B cell (primary cell): ENCODE data around the gene MYLK3. TPM values are rescaled to one million over a fixed set of nuclear protein-coding genes. Genes with fewer than 3 reads are reported as not detected.
"Not testable (repeated sequence)": the region's sequence is repeated elsewhere in the genome, so short reads cannot be mapped to it uniquely, and the experiment has no call there.

ENCODE experiments used
- ATAC-seq: fragments of 200-7000 bp; cut with Tn5 transposase; one replicate; pipeline ENCODE4 v1.10.0; 2021; ENCODE audit warnings: low read depth, mild to moderate bottlenecking, moderate number of reproducible peaks, moderate library complexity
- CTCF ChIA-PET: fragments of 350-600 bp; sonication (Branson Sonifier 250); formaldehyde crosslinking; loops from one replicate; lab custom pipeline; 2021; ENCODE audit warnings: antibody characterized with exemption, inconsistent platforms; lab: Charles Lee
- POLR2A ChIA-PET: fragments of 350-600 bp; sonication (Branson Sonifier 250); formaldehyde crosslinking; loops from one replicate; lab custom pipeline; 2021; ENCODE audit warnings: antibody characterized with exemption; lab: Charles Lee
- DNase-seq: peaks from one replicate; pipeline ENCODE4 v3.0.0; 2013
- H2AFZ ChIP-seq: 2 replicates; pipeline ENCODE4 v1.6.1; 2012; ENCODE audit warnings: mild to moderate bottlenecking, low read depth, low read length; ENCODE audit not compliant: insufficient read depth, poor library complexity, severe bottlenecking
- H3K27ac ChIP-seq, 2 donors: 1 replicate in 1 of 2; 2 replicates in 1 of 2; pipeline ENCODE4 v1.5.1; 2012 to 2013; ENCODE audit warnings: low read length in 2 of 2, mild to moderate bottlenecking in 2 of 2, moderate library complexity in 1 of 2
- H3K27me3 ChIP-seq, 4 experiments: fragments of 200-600 bp in 1 of 4; sonication (generic) in 1 of 4; replicated peaks in 1 of 4; 1 replicate in 2 of 4; 2 replicates in 2 of 4; pipeline versions ENCODE4 v1.6.1 to v1.7.0; 2013 to 2016; ENCODE audit warnings: low read length in 3 of 4, mild to moderate bottlenecking in 2 of 4, mixed read lengths in 1 of 4, moderate library complexity in 1 of 4; ENCODE audit not compliant: insufficient read depth in 4 of 4, control insufficient read depth in 3 of 4; ENCODE audit errors: control extremely low read depth in 1 of 4
- H3K36me3 ChIP-seq, 2 experiments: replicated peaks in 1 of 2; 1 replicate in 1 of 2; 2 replicates in 1 of 2; pipeline versions ENCODE4 v1.6.1 to v1.7.1; 2013; ENCODE audit warnings: low read length in 1 of 2; ENCODE audit not compliant: insufficient read depth in 2 of 2, control insufficient read depth in 1 of 2; ENCODE audit errors: control extremely low read depth in 1 of 2, extremely low read depth in 1 of 2
- H3K4me1 ChIP-seq, 2 donors: fragments of 200-600 bp in 1 of 2; sonication (generic) in 1 of 2; 1 replicate in 1 of 2; 2 replicates in 1 of 2; pipeline versions ENCODE4 v1.5.1 to v1.6.1; 2013 to 2017; ENCODE audit warnings: low read length in 2 of 2; ENCODE audit not compliant: control insufficient read depth in 2 of 2, insufficient read depth in 2 of 2
- H3K4me2 ChIP-seq: replicated peaks from 2 replicates; pipeline ENCODE3; 2012; ENCODE audit warnings: mild to moderate bottlenecking, low read depth, low read length; ENCODE audit not compliant: poor library complexity, severe bottlenecking
- H3K4me3 ChIP-seq, 5 experiments: fragments of 200-600 bp in 1 of 5; sonication (generic) in 1 of 5; 1 replicate in 3 of 5; 2 replicates in 2 of 5; pipeline versions ENCODE4 v1.5.1 to v1.7.0; 2011 to 2016; ENCODE audit warnings: low read length in 4 of 5, mild to moderate bottlenecking in 4 of 5, low read depth in 2 of 5, control low read depth in 1 of 5, moderate library complexity in 1 of 5; ENCODE audit not compliant: insufficient read depth in 1 of 5; ENCODE audit errors: control extremely low read depth in 1 of 5, extremely low read depth in 1 of 5
- H3K79me2 ChIP-seq: fragments of 200-600 bp; sonication (generic); one replicate; pipeline ENCODE4 v1.6.0; 2016; ENCODE audit warnings: low read length; ENCODE audit not compliant: control insufficient read depth, insufficient read depth
- H3K9ac ChIP-seq: fragments of 200-600 bp; sonication (generic); 2 replicates; pipeline ENCODE4 v1.6.1; 2017; ENCODE audit warnings: mild to moderate bottlenecking, low read length, moderate library complexity
- H3K9me3 ChIP-seq, 3 donors: one replicate each; pipeline versions ENCODE4 v1.6.1 to v1.7.1; 2013; ENCODE audit warnings: low read length in 2 of 3; ENCODE audit not compliant: control insufficient read depth in 2 of 3, insufficient read depth in 1 of 3; ENCODE audit errors: control extremely low read depth in 1 of 3
- H4K20me1 ChIP-seq: 2 replicates; pipeline ENCODE4 v1.6.0; 2012; ENCODE audit warnings: mild to moderate bottlenecking, low read length; ENCODE audit not compliant: insufficient read depth, control insufficient read depth, poor library complexity, severe bottlenecking
- H3K27ac Mint-ChIP-seq: one replicate; pipeline ENCODE4 v1.8.0; 2021; ENCODE audit warnings: mixed read lengths
- H3K27me3 Mint-ChIP-seq: one replicate; pipeline ENCODE4 v1.8.0; 2021; ENCODE audit warnings: mixed read lengths
- H3K4me1 Mint-ChIP-seq: one replicate; pipeline ENCODE4 v1.8.0; 2021; ENCODE audit warnings: mixed read lengths
- H3K4me3 Mint-ChIP-seq: one replicate; pipeline ENCODE4 v1.8.0; 2021; ENCODE audit warnings: mixed read lengths
- H3K9me3 Mint-ChIP-seq: one replicate; pipeline ENCODE4 v1.8.0; 2022; ENCODE audit warnings: mixed read lengths; ENCODE audit not compliant: insufficient read depth
- EZH2 ChIP-seq: IDR thresholded peaks from 2 replicates; pipeline ENCODE4 v1.6.1; 2012; ENCODE audit warnings: borderline replicate concordance, low read depth, mild to moderate bottlenecking, moderate library complexity, low read length; ENCODE audit not compliant: insufficient read depth, poor library complexity, severe bottlenecking
- WGBS: methylation state at CpG from one replicate; pipeline ENCODE4 v1.1.5; 2013; ENCODE audit warnings: missing lambda C conversion rate; ENCODE audit not compliant: insufficient coverage; 5-methylcytosine and 5-hydroxymethylcytosine counted together
- intact Hi-C: fragments of 100-400 bp; cut with micrococcal nuclease; formaldehyde crosslinking; loops from one replicate; pipeline ENCODE4 v1.10.0; 2022
- polyA plus RNA-seq: library from polyadenylated mRNA; depleted of rRNA; stranded (reverse); fragments of >200 nt; gene quantifications from 2 replicates; pipeline ENCODE4 v1.2.3, GENCODE V29; 2012
- total RNA-seq, 2 donors: library from RNA; stranded (reverse); fragments of 120-200 nt in 1 of 2; gene quantifications; 1 replicate in 1 of 2; 2 replicates in 1 of 2; pipeline versions ENCODE4 v1.2.3 to v1.2.4, GENCODE V29; 2013 to 2022
- TF ChIP-seq, protein P1 (sequence below): fragments of 200-600 bp; IDR thresholded peaks from one replicate; pipeline ENCODE4 v1.8.0; 2022; ENCODE audit warnings: antibody characterized with exemption, mild to moderate bottlenecking

The MYLK3 gene
- total and polyA plus RNA-seq, 2 donors (not counting 1 experiment from before 2014, with no cell fraction given), result 0.01 to 0.10 TPM

DNA sequence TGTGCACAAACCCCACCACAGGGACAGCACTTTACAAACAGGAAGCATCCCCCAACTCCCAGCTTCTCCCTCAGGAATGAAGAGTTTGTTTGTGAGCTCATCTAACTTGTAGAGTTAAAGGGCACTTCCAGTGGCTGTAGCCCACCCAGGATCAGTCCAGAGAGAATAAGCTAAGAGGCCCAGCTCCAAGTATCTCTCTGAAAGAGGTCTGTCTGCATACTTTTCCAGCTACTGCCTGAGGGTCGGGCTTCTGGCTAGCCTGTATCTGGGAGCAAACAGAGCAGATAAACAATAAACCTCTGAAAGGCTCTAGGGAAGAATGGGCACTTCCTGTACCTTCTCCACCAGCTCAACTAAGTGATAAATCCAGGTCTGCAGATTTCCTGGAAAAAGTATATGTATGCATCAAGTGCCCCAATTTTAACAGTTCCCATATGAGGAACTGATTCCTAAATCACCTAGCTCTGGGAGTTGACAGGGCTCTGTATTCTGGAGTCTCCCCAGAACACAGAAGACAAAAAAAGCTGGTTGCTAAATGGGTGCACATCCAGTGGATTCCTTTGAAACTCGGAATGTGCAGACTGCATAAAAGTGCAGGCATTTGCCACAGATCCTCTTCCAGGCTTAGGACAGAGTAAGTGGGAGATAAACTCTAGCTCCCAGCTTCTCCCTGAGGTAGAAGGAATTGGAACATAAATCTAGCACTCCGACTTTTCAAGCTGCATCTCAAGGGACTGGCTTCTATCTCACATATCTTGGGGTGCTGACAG, 37.1 kb upstream of the MYLK3 start:
- Mint-ChIP-seq H3K9me3 (peaks cover 6% of the 10 kb centered on the region), H3K27ac (no peak overlapping the region), H3K4me1 (peaks cover 38% of the 10 kb centered on the region), H3K4me3 (no peak overlapping the region), H3K27me3 (no peaks in the 10 kb centered on the region)
- Histone ChIP-seq H3K9ac (no peak overlapping the region), H3K9me3 (peaks cover 5 to 17% (median 14%) of the 10 kb centered on the region in 3 donors), H4K20me1 (no peaks in the 10 kb centered on the region), H3K79me2 (no peaks in the 10 kb centered on the region), H3K4me3 (no peak overlapping the region), H3K27ac (no peak overlapping the region), H3K27me3 (no peaks in the 10 kb centered on the region), H2AFZ (no peak overlapping the region), H3K4me2 (no peak overlapping the region), H3K4me1 (peaks cover 26 to 27% of the 10 kb centered on the region in 2 donors), H3K36me3 (no peaks in the 10 kb centered on the region)
- TF ChIP-seq, protein P1, sequence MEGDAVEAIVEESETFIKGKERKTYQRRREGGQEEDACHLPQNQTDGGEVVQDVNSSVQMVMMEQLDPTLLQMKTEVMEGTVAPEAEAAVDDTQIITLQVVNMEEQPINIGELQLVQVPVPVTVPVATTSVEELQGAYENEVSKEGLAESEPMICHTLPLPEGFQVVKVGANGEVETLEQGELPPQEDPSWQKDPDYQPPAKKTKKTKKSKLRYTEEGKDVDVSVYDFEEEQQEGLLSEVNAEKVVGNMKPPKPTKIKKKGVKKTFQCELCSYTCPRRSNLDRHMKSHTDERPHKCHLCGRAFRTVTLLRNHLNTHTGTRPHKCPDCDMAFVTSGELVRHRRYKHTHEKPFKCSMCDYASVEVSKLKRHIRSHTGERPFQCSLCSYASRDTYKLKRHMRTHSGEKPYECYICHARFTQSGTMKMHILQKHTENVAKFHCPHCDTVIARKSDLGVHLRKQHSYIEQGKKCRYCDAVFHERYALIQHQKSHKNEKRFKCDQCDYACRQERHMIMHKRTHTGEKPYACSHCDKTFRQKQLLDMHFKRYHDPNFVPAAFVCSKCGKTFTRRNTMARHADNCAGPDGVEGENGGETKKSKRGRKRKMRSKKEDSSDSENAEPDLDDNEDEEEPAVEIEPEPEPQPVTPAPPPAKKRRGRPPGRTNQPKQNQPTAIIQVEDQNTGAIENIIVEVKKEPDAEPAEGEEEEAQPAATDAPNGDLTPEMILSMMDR, result no peak
- TF ChIP-seq EZH2, result no peak
- ChIA-PET POLR2A (no interaction called here), CTCF (interaction anchor here (0.7 to 1.5 kb wide), 4 partner anchors 12 to 69 kb away, joined by 3 to 6 read pairs (median 4); no protein-coding TSS in a partner anchor)
- 80% methylated on average over 1 of the region's 3 CpGs for WGBS
- DNase-seq (no peak), ATAC-seq (no peak)
- intact Hi-C loops, result loop anchor here (5.0 kb wide), 1 partner anchor 132 kb away; no protein-coding TSS in a partner anchor

DNA sequence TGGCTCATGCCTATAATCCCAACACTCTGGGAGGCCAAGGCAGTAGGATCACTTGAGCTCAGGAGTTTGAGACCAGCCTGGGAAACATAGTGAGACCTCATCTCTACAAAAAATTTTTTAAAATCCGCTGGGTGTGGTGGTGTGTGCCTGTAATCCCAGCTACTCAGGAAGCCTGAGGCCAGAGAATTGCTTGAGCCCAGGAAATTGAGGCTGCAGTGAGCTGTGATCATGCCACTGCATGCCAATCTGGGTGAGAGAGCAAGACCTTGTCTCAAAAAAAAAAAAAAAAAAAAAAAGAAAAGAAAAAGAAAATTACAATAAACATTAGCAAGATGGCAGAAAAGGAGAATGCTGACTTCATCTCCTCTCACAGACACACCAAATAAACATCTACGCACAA, 36.4 kb upstream of the MYLK3 start:
- not testable (repeated sequence) for H3K9ac ChIP-seq, H3K27me3 Mint-ChIP-seq

More for the DNA sequence above, 36.4 kb upstream of the MYLK3 start:
- H4K20me1 ChIP-seq, H3K9me3 Mint-ChIP-seq, H3K4me2 ChIP-seq, H3K27ac Mint-ChIP-seq, H3K27ac ChIP-seq, H3K27me3 ChIP-seq, H3K36me3 ChIP-seq, POLR2A ChIA-PET, DNase-seq, H3K4me3 Mint-ChIP-seq, H3K4me3 ChIP-seq, H3K79me2 ChIP-seq, intact Hi-C loops, H2AFZ ChIP-seq, ATAC-seq: not testable (repeated sequence)
- CTCF ChIA-PET, result interaction anchor here (0.7 to 1.5 kb wide), 3 partner anchors 13 to 70 kb away, joined by 3 to 6 read pairs (median 4); no protein-coding TSS in a partner anchor
- Histone ChIP-seq H3K4me1 (peaks cover 23 to 24% of the 10 kb centered on the region in 2 donors), H3K9me3 (peaks cover 5 to 17% (median 14%) of the 10 kb centered on the region in 3 donors)
- H3K4me1 Mint-ChIP-seq, result peaks cover 32% of the 10 kb centered on the region
- 100% methylated on average over 2 of the region's 2 CpGs for WGBS
